Colonic mucosa (tissue), 4 donors: ENCODE data around the gene CCDC28B. TPM values are rescaled to one million over a fixed set of nuclear protein-coding genes. Genes with fewer than 3 reads are reported as not detected.
A peak's percentile ranks its signal among the peaks of the same experiment; 100 is the strongest.

Experiments
- DNase-seq: peaks from one replicate; pipeline ENCODE4 v3.0.0-alpha.2; 2020
- H3K27ac ChIP-seq: fragments of 200-600 bp; one replicate; pipeline ENCODE4 v1.8.0; 2021
- H3K27me3 ChIP-seq: fragments of 200-600 bp; one replicate; pipeline ENCODE4 v1.8.0; 2021
- H3K36me3 ChIP-seq: fragments of 200-600 bp; one replicate; pipeline ENCODE4 v1.8.0; 2021
- H3K4me1 ChIP-seq: fragments of 200-600 bp; one replicate; pipeline ENCODE4 v1.8.0; 2021; ENCODE audit warnings: mild to moderate bottlenecking
- H3K4me3 ChIP-seq: fragments of 200-600 bp; one replicate; pipeline ENCODE4 v1.8.0; 2021
- H3K9ac ChIP-seq, 2 donors: one replicate each; pipeline ENCODE4 v1.7.0; 2013; ENCODE audit warnings: control low read depth in 2 of 2, low read depth in 2 of 2, low read length in 2 of 2
- H3K9me3 ChIP-seq: fragments of 200-600 bp; one replicate; pipeline ENCODE4 v1.8.0; 2021
- CTCF ChIP-seq: fragments of 200-600 bp; IDR thresholded peaks from one replicate; pipeline ENCODE4 v1.8.0; 2022; ENCODE audit warnings: antibody characterized with exemption, mild to moderate bottlenecking
- intact Hi-C: fragments of 100-400 bp; cut with DNase I; formaldehyde crosslinking; loops from one replicate; pipeline ENCODE4 v1.14.1; 2022
- total RNA-seq, 2 donors: library from RNA; stranded (reverse); fragmentation: NEBNext Ultra II Directional in 1 of 2; extraction: Animal tissue kit (Norgen Biotek cat#: 25700) in 1 of 2; gene quantifications; one replicate each; pipeline ENCODE4 v1.2.1, GENCODE V29; 2021
- donor health status: healthy.
- donor health status: DM: no; HTN: no; CAD: no.
- donor health status: DM: no; HTN: no; CAD: no.

The CCDC28B gene
- total RNA-seq, 2 donors from 2014 or later, result 2.8 to 5.1 TPM

GRCh38 chr1:32180186-32181060 lies 20.0 kb upstream of the CCDC28B start:
- DNase-seq, result peak; percentile 49
- no peaks in the 10 kb centered on the region for H3K27me3 ChIP-seq
- intact Hi-C loops, result no loop called here
- TF ChIP-seq CTCF, result no peak
- H3K9me3 ChIP-seq, result no peaks in the 10 kb centered on the region
- H3K4me3 ChIP-seq, result peak overlapping the region; percentile 63
- peak overlapping the region; percentile 72 to 89 for H3K9ac ChIP-seq
- peak overlapping the region; percentile 88 for H3K27ac ChIP-seq
- peaks cover 6% of the 10 kb centered on the region for H3K4me1 ChIP-seq
- peaks cover 7% of the 10 kb centered on the region for H3K36me3 ChIP-seq

GRCh38 chr1:32181065-32181464 lies 19.3 kb upstream of the CCDC28B start:
- Histone ChIP-seq H3K4me1 (peaks cover 6% of the 10 kb centered on the region), H3K36me3 (peaks cover 8% of the 10 kb centered on the region), H3K9ac (peak overlapping the region; percentile 72 to 89), H3K27ac (peak overlapping the region; percentile 88), H3K9me3 (no peaks in the 10 kb centered on the region), H3K27me3 (no peaks in the 10 kb centered on the region), H3K4me3 (peak overlapping the region; percentile 63)
- intact Hi-C loops, result no loop called here
- TF ChIP-seq CTCF, result no peak
- DNase-seq, result no peak

GRCh38 chr1:32181563-32181962 lies 18.8 kb upstream of the CCDC28B start:
- peaks cover 12% of the 10 kb centered on the region for H3K36me3 ChIP-seq

GRCh38 chr1:32182060-32182459 lies 18.3 kb upstream of the CCDC28B start:
- H3K36me3 ChIP-seq, result peaks cover 14% of the 10 kb centered on the region
- no peak overlapping the region for H3K9ac ChIP-seq
- no peak overlapping the region for H3K4me3 ChIP-seq
- intact Hi-C loops, result no loop called here
- H3K27ac ChIP-seq, result no peak overlapping the region
- TF ChIP-seq CTCF, result no peak
- no peaks in the 10 kb centered on the region for H3K9me3 ChIP-seq
- DNase-seq, result no peak
- H3K27me3 ChIP-seq, result no peaks in the 10 kb centered on the region
- peaks cover 6% of the 10 kb centered on the region for H3K4me1 ChIP-seq

More at GRCh38 chr1:32181563-32181962, 18.8 kb upstream of the CCDC28B start:
- H3K9ac ChIP-seq, result peak overlapping the region in 1 of 2 donors; percentile 89
- peaks cover 6% of the 10 kb centered on the region for H3K4me1 ChIP-seq
- H3K27ac ChIP-seq, result no peak overlapping the region
- intact Hi-C loops, result no loop called here
- no peak overlapping the region for H3K4me3 ChIP-seq
- DNase-seq, result no peak
- H3K9me3 ChIP-seq, result no peaks in the 10 kb centered on the region
- no peak for TF ChIP-seq CTCF
- no peaks in the 10 kb centered on the region for H3K27me3 ChIP-seq

GRCh38 chr1:32184650-32185049 lies 15.7 kb upstream of the CCDC28B start:
- H3K27me3 ChIP-seq, result no peaks in the 10 kb centered on the region
- H3K9me3 ChIP-seq, result no peaks in the 10 kb centered on the region
- no peak overlapping the region for H3K9ac ChIP-seq
- intact Hi-C loops, result no loop called here
- no peak overlapping the region for H3K4me3 ChIP-seq
- peaks cover 6% of the 10 kb centered on the region for H3K4me1 ChIP-seq
- H3K36me3 ChIP-seq, result peaks cover 33% of the 10 kb centered on the region
- no peak for TF ChIP-seq CTCF
- no peak overlapping the region for H3K27ac ChIP-seq
- no peak for DNase-seq
